ENCODE measurements around the gene SH2D6.

- TF ChIP-seq CTCF (IDR thresholded peaks at IDR 0.05; ENCODE audit: insufficient read depth, low read length, poor library complexity, severe bottlenecking) (no peak), EZH2phosphoT487 (conservative IDR thresholded peaks at IDR 0.05; ENCODE audit: low read length) (no peak)
These were observed 57.4 kb downstream of the SH2D6 start for GRCh38 chr2:85475799-85476490.

Measured in SU-DHL-6 (cell line).